Uterus (tissue), 4 donors: ENCODE measurements around the gene SEMA6B. TPM values are rescaled to one million over a fixed set of nuclear protein-coding genes. Genes with fewer than 3 reads are reported as not detected.

Experiments used
- DNase-seq, 2 donors: peaks; one replicate each; pipeline ENCODE4 v3.0.0-alpha.2; 2019 to 2020
- H3K27ac ChIP-seq, 2 donors: fragments of 200-600 bp; sonication (generic); 1 replicate in 1 of 2; 2 replicates in 1 of 2; pipeline ENCODE4 v1.5.1; 2016 to 2018
- H3K27me3 ChIP-seq, 2 donors: fragments of 200-600 bp; sonication (generic); one replicate each; pipeline ENCODE4 v1.5.1; 2018 to 2019; ENCODE audit warnings: control low read depth in 1 of 2
- H3K36me3 ChIP-seq, 2 donors: fragments of 200-600 bp; sonication (generic); one replicate each; pipeline ENCODE4 v1.5.1; 2019; ENCODE audit warnings: control low read depth in 1 of 2
- H3K4me1 ChIP-seq, 2 donors: fragments of 200-600 bp; sonication (generic); one replicate each; pipeline ENCODE4 v1.5.1; 2018 to 2019; ENCODE audit warnings: control low read depth in 1 of 2
- H3K4me3 ChIP-seq, 2 donors: fragments of 200-600 bp; sonication (generic); 1 replicate in 1 of 2; 2 replicates in 1 of 2; pipeline ENCODE4 v1.5.1; 2018 to 2019; ENCODE audit warnings: mild to moderate bottlenecking in 1 of 2
- H3K9me3 ChIP-seq, 2 donors: fragments of 200-600 bp; sonication (generic); one replicate each; pipeline ENCODE4 v1.5.1; 2019; ENCODE audit warnings: control low read depth in 1 of 2
- POLR2A ChIP-seq, 2 donors: fragments of 450-650 bp; IDR thresholded peaks; one replicate each; pipeline ENCODE4 v1.6.1; 2016; ENCODE audit warnings: antibody characterized with exemption in 2 of 2, mild to moderate bottlenecking in 1 of 2, moderate library complexity in 1 of 2
- intact Hi-C: fragments of 100-400 bp; cut with DNase I; formaldehyde crosslinking; loops from one replicate; pipeline ENCODE4 v1.15.1; 2023; ENCODE audit warnings: low total_unique reads
- total RNA-seq, 4 donors: library from RNA; depleted of rRNA in 3 of 4; stranded (reverse); fragments of >200 nt in 3 of 4; gene quantifications; one replicate each; pipeline versions ENCODE4 v1.1.0 to v1.2.4, GENCODE V29; 2014 to 2023
- TF ChIP-seq, protein P1 (sequence below), 4 experiments: fragments of 200-600 bp in 2 of 4; fragments of 450-650 bp in 2 of 4; sonication (generic) in 2 of 4; IDR thresholded peaks; one replicate each; pipeline ENCODE4 v1.5.1; 2016 to 2019; ENCODE audit warnings: antibody characterized with exemption in 4 of 4, mild to moderate bottlenecking in 2 of 4, moderate library complexity in 1 of 4
- donor health status: DM: yes; HTN: yes; CAD: no.

The SEMA6B gene
- total RNA-seq, 4 donors from 2014 or later, result 1.8 to 48.1 (median 5.5) TPM

- DNase-seq, result no peak
- Histone ChIP-seq H3K27me3 (no peaks in the 10 kb centered on the region), H3K36me3 (no peaks in the 10 kb centered on the region), H3K4me1 (no peaks in the 10 kb centered on the region), H3K4me3 (no peak overlapping the region), H3K9me3 (no peaks in the 10 kb centered on the region), H3K27ac (no peak overlapping the region)
- intact Hi-C loops, result no loop called here
- TF ChIP-seq POLR2A (IDR thresholded peaks at IDR 0.05), result no peak
- TF ChIP-seq, protein P1, sequence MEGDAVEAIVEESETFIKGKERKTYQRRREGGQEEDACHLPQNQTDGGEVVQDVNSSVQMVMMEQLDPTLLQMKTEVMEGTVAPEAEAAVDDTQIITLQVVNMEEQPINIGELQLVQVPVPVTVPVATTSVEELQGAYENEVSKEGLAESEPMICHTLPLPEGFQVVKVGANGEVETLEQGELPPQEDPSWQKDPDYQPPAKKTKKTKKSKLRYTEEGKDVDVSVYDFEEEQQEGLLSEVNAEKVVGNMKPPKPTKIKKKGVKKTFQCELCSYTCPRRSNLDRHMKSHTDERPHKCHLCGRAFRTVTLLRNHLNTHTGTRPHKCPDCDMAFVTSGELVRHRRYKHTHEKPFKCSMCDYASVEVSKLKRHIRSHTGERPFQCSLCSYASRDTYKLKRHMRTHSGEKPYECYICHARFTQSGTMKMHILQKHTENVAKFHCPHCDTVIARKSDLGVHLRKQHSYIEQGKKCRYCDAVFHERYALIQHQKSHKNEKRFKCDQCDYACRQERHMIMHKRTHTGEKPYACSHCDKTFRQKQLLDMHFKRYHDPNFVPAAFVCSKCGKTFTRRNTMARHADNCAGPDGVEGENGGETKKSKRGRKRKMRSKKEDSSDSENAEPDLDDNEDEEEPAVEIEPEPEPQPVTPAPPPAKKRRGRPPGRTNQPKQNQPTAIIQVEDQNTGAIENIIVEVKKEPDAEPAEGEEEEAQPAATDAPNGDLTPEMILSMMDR (IDR thresholded peaks at IDR 0.05), result no peak
These were observed 33.9 kb downstream of the SEMA6B start for GRCh38 chr19:4525563-4526002.

GRCh38 chr19:4524808-4525562 lies 34.5 kb downstream of the SEMA6B start:
- intact Hi-C loops, result no loop called here
- H3K9me3 ChIP-seq, result no peaks in the 10 kb centered on the region
- no peaks in the 10 kb centered on the region for H3K27me3 ChIP-seq
- TF ChIP-seq, protein P1 (IDR thresholded peaks at IDR 0.05), result peak; percentile 50 to 56 (median 52)
- no peak for TF ChIP-seq POLR2A (IDR thresholded peaks at IDR 0.05)
- no peak overlapping the region for H3K27ac ChIP-seq
- H3K4me1 ChIP-seq, result no peaks in the 10 kb centered on the region
- peak in 1 of 2 donors; percentile 44 for DNase-seq
- no peak overlapping the region for H3K4me3 ChIP-seq
- H3K36me3 ChIP-seq, result no peaks in the 10 kb centered on the region

DNA sequence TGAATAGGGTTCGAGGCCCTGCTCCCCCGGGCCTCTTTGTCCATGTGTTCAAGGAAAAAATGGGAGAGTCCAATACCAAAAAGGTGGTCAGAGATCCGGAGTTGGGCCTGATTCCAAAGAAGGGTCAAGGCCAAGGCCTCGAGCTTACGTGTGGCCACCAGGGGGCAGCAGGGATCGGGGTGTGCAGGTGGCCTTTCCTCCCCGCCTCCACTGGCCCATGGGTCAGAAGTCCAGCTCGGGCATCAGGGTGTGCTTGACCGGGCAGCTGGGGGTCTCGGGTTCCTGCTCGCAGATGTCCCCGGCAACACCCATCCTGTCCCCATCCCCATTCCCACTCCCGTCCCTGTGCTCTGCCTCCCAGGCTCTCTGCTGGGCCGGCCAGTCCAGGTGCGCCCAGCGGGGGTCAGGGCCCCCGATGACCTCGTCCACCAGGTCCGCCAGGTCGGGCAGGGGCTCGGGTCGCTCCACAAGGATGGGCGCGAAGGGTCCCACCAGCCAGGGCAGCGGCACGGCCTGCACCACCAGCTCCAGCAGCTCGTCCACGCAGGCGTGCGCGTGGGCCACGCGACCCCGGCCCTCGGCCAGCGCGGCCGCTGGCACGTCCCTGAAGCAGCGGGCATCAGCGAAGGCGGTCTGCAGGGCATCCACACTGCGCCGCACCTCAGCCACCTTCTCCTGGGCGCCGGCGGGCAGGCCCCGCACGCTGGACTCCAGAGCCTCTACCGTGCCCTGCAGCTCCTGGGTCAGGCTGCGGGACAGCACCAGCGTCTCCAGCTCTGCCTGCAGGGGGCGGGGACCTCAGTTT lies 36.0 kb downstream of the SEMA6B start:
- intact Hi-C loops, result no loop called here
- DNase-seq, result no peak

GRCh38 chr19:4522291-4523002 lies 37.0 kb downstream of the SEMA6B start:
- Histone ChIP-seq H3K4me3 (no peak overlapping the region), H3K4me1 (peaks cover 0 to 14% of the 10 kb centered on the region in 2 donors), H3K9me3 (no peaks in the 10 kb centered on the region), H3K27ac (no peak overlapping the region), H3K36me3 (no peaks in the 10 kb centered on the region), H3K27me3 (no peaks in the 10 kb centered on the region)
- no peak for DNase-seq
- TF ChIP-seq POLR2A (IDR thresholded peaks at IDR 0.05), result no peak
- TF ChIP-seq, protein P1 (IDR thresholded peaks at IDR 0.05), result no peak
- intact Hi-C loops, result no loop called here

More for the DNA sequence above, 36.0 kb downstream of the SEMA6B start:
- Histone ChIP-seq H3K9me3 (no peaks in the 10 kb centered on the region), H3K27ac (no peak overlapping the region), H3K27me3 (no peaks in the 10 kb centered on the region), H3K36me3 (no peaks in the 10 kb centered on the region), H3K4me3 (no peak overlapping the region), H3K4me1 (peaks cover 0 to 9% of the 10 kb centered on the region in 2 donors)
- TF ChIP-seq POLR2A (IDR thresholded peaks at IDR 0.05), result no peak
- TF ChIP-seq, protein P1 (IDR thresholded peaks at IDR 0.05), result peak; percentile 22 to 43 (median 42)
